HG02588 (cell line): Measurements from ENCODE around the gene ULK4.
A peak's percentile ranks its signal among the peaks of the same experiment; 100 is the strongest.
"Not testable (repeated sequence)": the region's sequence is repeated elsewhere in the genome, so short reads cannot be mapped to it uniquely, and the experiment has no call there.

Experiments used
- ATAC-seq: cut with Tn5 transposase; IDR thresholded peaks from one replicate; pipeline ENCODE4 v1.9.1; 2021; ENCODE audit warnings: mild to moderate bottlenecking, moderate library complexity; ENCODE audit not compliant: unreplicated experiment

ULK4 gene

GRCh38 chr3:41592753-41593510, 369.0 kb downstream of the ULK4 start:
- no peak for ATAC-seq

GRCh38 chr3:41583014-41583413, 378.9 kb downstream of the ULK4 start:
- ATAC-seq: no peak

- ATAC-seq: peak; percentile 77
These were observed 380.2 kb downstream of the ULK4 start for GRCh38 chr3:41581700-41582099.

- ATAC-seq: no peak
These were observed 381.5 kb downstream of the ULK4 start for GRCh38 chr3:41580274-41580959.

GRCh38 chr3:41579861-41580260, 382.0 kb downstream of the ULK4 start:
- ATAC-seq: no peak

GRCh38 chr3:41578798-41579197, 383.1 kb downstream of the ULK4 start:
- ATAC-seq: no peak

- ATAC-seq: no peak
These were observed 386.2 kb downstream of the ULK4 start for GRCh38 chr3:41575724-41576123.

- ATAC-seq: no peak
These were observed 387.0 kb downstream of the ULK4 start for GRCh38 chr3:41574900-41575299.

GRCh38 chr3:41573591-41573990, 388.3 kb downstream of the ULK4 start:
- no peak for ATAC-seq

- ATAC-seq: no peak
These were observed 389.8 kb downstream of the ULK4 start for GRCh38 chr3:41572092-41572491.

- no peak for ATAC-seq
These were observed 392.1 kb downstream of the ULK4 start for GRCh38 chr3:41569632-41570305.

- no peak for ATAC-seq
These were observed 395.9 kb downstream of the ULK4 start for GRCh38 chr3:41565948-41566514.

- ATAC-seq: no peak
These were observed 396.9 kb downstream of the ULK4 start for GRCh38 chr3:41565003-41565402.

- not testable (repeated sequence) for ATAC-seq
These were observed 405.7 kb downstream of the ULK4 start for GRCh38 chr3:41556245-41556644.

- ATAC-seq: no peak
These were observed 428.9 kb downstream of the ULK4 start for GRCh38 chr3:41532976-41533375.

- ATAC-seq: no peak
These were observed 434.8 kb downstream of the ULK4 start for GRCh38 chr3:41526995-41527573.

GRCh38 chr3:41525303-41526064, 436.4 kb downstream of the ULK4 start:
- ATAC-seq: no peak

- no peak for ATAC-seq
These were observed 438.0 kb downstream of the ULK4 start for GRCh38 chr3:41523897-41524296.

- ATAC-seq: peak; percentile 48
These were observed 439.3 kb downstream of the ULK4 start for GRCh38 chr3:41522612-41523011.

GRCh38 chr3:41521010-41521655, 440.8 kb downstream of the ULK4 start:
- ATAC-seq: no peak
